ENCODE data around the gene NIPAL3. TPM values are rescaled to one million over a fixed set of nuclear protein-coding genes. Genes with fewer than 3 reads are reported as not detected.
A peak's percentile ranks its signal among the peaks of the same experiment; 100 is the strongest.

NIPAL3 gene
- total RNA-seq, 1 donor from 2014 or later = 73.9 TPM

DNA sequence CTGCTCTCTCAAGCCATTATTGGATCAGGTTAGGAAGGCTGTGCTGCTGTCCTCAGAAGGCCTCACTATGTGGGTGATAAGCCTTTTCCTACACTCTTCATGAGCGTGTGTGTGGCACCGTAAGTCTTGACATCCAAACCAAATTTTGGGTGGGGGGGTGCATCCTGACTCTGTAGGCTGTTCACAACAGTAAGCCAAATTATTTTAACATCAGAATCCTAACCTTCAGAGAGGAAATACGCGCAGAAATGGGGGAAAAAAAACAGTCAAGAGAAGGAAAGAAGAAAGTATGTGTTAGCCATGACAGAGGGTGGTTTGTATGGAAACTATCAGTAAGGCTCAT lies 23.0 kb upstream of the NIPAL3 start:
- no peak for DNase-seq (ENCODE audit: low spot score in 2 of 2)
- Histone ChIP-seq H3K4me1 (peaks cover 0 to 2% of the 10 kb centered on the region in 2 donors), H3K27ac (peak overlapping the region in 1 of 2 donors; percentile 51), H3K9me3 (no peaks in the 10 kb centered on the region), H3K36me3 (no peaks in the 10 kb centered on the region), H3K4me3 (no peak overlapping the region), H3K27me3 (no peaks in the 10 kb centered on the region)
- TF ChIP-seq, protein P1, sequence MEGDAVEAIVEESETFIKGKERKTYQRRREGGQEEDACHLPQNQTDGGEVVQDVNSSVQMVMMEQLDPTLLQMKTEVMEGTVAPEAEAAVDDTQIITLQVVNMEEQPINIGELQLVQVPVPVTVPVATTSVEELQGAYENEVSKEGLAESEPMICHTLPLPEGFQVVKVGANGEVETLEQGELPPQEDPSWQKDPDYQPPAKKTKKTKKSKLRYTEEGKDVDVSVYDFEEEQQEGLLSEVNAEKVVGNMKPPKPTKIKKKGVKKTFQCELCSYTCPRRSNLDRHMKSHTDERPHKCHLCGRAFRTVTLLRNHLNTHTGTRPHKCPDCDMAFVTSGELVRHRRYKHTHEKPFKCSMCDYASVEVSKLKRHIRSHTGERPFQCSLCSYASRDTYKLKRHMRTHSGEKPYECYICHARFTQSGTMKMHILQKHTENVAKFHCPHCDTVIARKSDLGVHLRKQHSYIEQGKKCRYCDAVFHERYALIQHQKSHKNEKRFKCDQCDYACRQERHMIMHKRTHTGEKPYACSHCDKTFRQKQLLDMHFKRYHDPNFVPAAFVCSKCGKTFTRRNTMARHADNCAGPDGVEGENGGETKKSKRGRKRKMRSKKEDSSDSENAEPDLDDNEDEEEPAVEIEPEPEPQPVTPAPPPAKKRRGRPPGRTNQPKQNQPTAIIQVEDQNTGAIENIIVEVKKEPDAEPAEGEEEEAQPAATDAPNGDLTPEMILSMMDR (IDR thresholded peaks at IDR 0.05) = no peak
- intact Hi-C loops (cut with DNase I) = loop anchor here (5.0 kb wide), 1 partner anchor 320 kb away; no protein-coding TSS in a partner anchor

DNA sequence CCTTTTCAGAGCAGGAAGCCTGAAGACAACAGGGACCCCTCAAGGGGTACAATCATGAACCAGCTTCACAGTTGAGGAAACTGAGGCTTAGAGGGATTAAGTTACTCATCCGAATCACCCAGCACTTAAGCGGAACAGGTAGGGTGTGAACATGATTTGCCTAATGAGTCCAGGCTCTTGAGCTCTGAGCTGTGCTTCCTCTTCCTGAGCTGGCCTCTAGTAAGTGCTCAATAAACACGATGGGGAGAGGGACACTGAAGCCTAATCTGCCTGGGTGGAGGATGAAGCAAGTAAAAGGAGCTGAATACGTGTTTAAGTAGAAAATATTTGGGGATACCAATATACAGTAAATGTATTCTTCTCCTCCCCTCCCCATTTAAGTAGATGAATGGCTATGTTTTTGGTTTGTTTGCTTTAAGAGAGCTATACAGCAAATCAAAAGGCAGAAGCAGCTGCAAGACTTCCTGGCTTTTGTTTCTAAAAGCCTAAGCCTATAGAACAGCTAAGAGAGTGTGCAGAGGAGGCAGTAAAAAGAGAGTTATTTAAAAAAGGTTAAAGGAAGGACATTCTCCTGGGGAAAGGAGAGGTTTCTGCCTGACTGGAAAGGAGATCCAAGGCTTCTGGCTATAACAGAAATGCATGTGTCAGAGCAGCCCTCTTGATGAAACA lies 22.5 kb upstream of the NIPAL3 start:
- intact Hi-C loops (cut with DNase I) = loop anchor here (5.0 kb wide), 1 partner anchor 321 kb away; no protein-coding TSS in a partner anchor
- H3K27ac ChIP-seq = peak overlapping the region in 1 of 2 donors; percentile 15
- no peaks in the 10 kb centered on the region for H3K27me3 ChIP-seq
- no peaks in the 10 kb centered on the region for H3K9me3 ChIP-seq
- H3K36me3 ChIP-seq = no peaks in the 10 kb centered on the region
- H3K4me3 ChIP-seq = no peak overlapping the region
- TF ChIP-seq, protein P1 (IDR thresholded peaks at IDR 0.05) = no peak
- H3K4me1 ChIP-seq = peaks cover 0 to 2% of the 10 kb centered on the region in 2 donors
- DNase-seq (ENCODE audit: low spot score in 2 of 2) = no peak

DNA sequence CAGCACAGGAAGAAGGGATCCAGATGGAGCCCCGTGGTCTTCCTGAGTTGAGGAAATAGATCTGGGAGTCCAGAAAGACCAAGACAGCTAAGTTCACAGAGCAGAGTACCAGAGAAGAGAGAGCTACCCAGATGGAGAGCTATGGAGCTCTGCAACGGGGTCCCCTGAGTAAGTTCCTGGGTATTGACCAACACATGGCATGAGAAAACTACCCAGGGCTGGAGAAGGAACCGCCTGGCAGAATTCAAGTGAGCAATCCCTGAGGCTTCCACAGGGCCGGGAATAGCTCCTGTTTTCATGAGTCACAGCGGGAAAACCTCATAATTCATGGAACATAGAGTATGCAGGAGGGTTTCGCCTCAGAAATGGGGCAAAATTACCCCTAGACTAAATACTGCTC lies 21.7 kb upstream of the NIPAL3 start:
- H3K9me3 ChIP-seq = no peaks in the 10 kb centered on the region
- H3K36me3 ChIP-seq = no peaks in the 10 kb centered on the region
- TF ChIP-seq, protein P1 (IDR thresholded peaks at IDR 0.05) = no peak
- intact Hi-C loops (cut with DNase I) = loop anchor here (5.0 kb wide), 1 partner anchor 322 kb away; no protein-coding TSS in a partner anchor
- no peak overlapping the region for H3K4me3 ChIP-seq
- H3K27ac ChIP-seq = peak overlapping the region in 1 of 2 donors; percentile 15
- no peak for DNase-seq (ENCODE audit: low spot score in 2 of 2)
- peaks cover 0 to 2% of the 10 kb centered on the region in 2 donors for H3K4me1 ChIP-seq
- no peaks in the 10 kb centered on the region for H3K27me3 ChIP-seq

DNA sequence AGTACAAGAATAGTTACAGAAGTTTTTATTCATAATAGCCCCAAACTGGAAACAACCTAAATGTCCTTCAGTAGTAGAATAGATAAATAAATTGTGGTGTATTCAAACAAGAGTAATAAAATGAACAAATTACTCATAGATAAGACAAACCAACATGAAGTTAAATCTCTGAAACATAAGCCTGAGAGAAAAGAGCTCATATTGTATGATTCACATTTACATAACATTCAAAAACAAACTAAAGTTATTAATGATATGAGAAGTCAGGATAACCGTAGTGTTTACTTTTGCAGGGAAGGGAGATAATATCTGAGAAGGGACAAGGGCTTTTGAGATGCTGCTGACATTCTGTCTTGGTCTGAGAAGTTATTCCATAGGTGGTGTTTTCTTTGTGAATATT lies 15.5 kb upstream of the NIPAL3 start:
- Histone ChIP-seq H3K27me3 (no peaks in the 10 kb centered on the region), H3K4me1 (no peaks in the 10 kb centered on the region), H3K4me3 (no peak overlapping the region), H3K36me3 (no peaks in the 10 kb centered on the region), H3K27ac (no peak overlapping the region), H3K9me3 (no peaks in the 10 kb centered on the region)
- intact Hi-C loops (cut with DNase I) = no loop called here
- TF ChIP-seq, protein P1 (IDR thresholded peaks at IDR 0.05) = no peak
- no peak for DNase-seq (ENCODE audit: low spot score in 2 of 2)

DNA sequence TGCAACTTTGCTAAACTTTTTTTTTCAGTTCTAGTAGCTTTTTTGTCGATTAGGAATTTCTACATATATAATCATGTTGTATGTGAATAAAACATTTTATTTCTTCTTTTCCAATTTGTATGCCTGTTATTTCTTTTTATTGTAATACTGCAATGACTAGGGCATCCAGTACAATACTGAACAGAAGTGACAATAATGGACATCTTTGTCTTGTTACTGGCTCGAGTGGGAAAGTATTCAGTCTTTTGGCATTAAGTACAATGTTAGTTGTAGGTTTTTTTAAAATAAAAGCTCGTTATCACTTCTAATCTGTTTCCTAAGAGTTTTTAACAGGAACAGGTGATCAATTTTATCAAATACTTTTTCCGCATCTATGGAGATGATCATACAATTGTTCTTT lies 11.8 kb upstream of the NIPAL3 start:
- no peak for DNase-seq (ENCODE audit: low spot score in 2 of 2)
- Histone ChIP-seq H3K27me3 (no peaks in the 10 kb centered on the region), H3K4me3 (no peak overlapping the region), H3K4me1 (no peaks in the 10 kb centered on the region), H3K27ac (no peak overlapping the region), H3K36me3 (no peaks in the 10 kb centered on the region), H3K9me3 (peaks cover 0 to 13% of the 10 kb centered on the region in 2 donors)
- TF ChIP-seq, protein P1 (IDR thresholded peaks at IDR 0.05) = no peak
- intact Hi-C loops (cut with DNase I) = no loop called here

Measured in ascending aorta (tissue), 2 donors.